SK-N-SH (cell line): ENCODE results near the gene AGBL3. TPM values are rescaled to one million over a fixed set of nuclear protein-coding genes. Genes with fewer than 3 reads are reported as not detected.

Source experiments
- CTCF ChIA-PET: fragments of 300-600, 350-600 bp; formaldehyde crosslinking; extraction: SDS; loops from one replicate; lab custom pipeline; 2021; lab: Yijun Ruan, JAX
- POLR2A ChIA-PET: fragments of 350-600 bp; sonication (Branson Sonifier 250); formaldehyde crosslinking; extraction: SDS; loops from one replicate; lab custom pipeline; 2020; ENCODE audit warnings: antibody characterized with exemption, inconsistent platforms; lab: Yijun Ruan, JAX
- DNase-seq: peaks from one replicate; pipeline ENCODE4 v3.0.0; 2012
- H2AFZ ChIP-seq: fragments of 200-600 bp; sonication (generic); 2 replicates; pipeline ENCODE4 v1.8.1; 2016; ENCODE audit warnings: antibody characterized with exemption, mild to moderate bottlenecking, low read depth
- H3F3A ChIP-seq: fragments of 200-600 bp; sonication (generic); replicated peaks from 2 replicates; pipeline ENCODE3; 2016; ENCODE audit warnings: antibody characterized with exemption, mild to moderate bottlenecking; ENCODE audit not compliant: insufficient read depth
- H3K27ac ChIP-seq, 2 experiments: fragments of 200-500 bp in 1 of 2; fragments of 200-600 bp in 1 of 2; sonication (Bioruptor generic) in 1 of 2; sonication (generic), shearing (Covaris generic) in 1 of 2; 2 replicates each; pipeline versions ENCODE4 v1.5.1 to v1.6.1; 2014 to 2016; ENCODE audit warnings: low read depth in 2 of 2, inconsistent platforms in 1 of 2, low read length in 1 of 2, mild to moderate bottlenecking in 1 of 2, mixed read lengths in 1 of 2
- H3K27me3 ChIP-seq: fragments of 200-600 bp; sonication (generic), shearing (Covaris generic); 2 replicates; pipeline ENCODE4 v1.6.1; 2016; ENCODE audit warnings: mixed run types; ENCODE audit not compliant: insufficient read depth
- H3K36me3 ChIP-seq, 2 experiments: fragments of 200-500 bp in 1 of 2; fragments of 200-600 bp in 1 of 2; sonication (Bioruptor generic) in 1 of 2; sonication (generic) in 1 of 2; replicated peaks in 1 of 2; 2 replicates each; pipeline versions ENCODE3 to v1.5.1; 2014 to 2016; ENCODE audit warnings: low read length in 1 of 2, mild to moderate bottlenecking in 1 of 2; ENCODE audit not compliant: insufficient read depth in 2 of 2, control insufficient read depth in 1 of 2
- H3K4me1 ChIP-seq, 2 experiments: fragments of 200-500 bp in 1 of 2; fragments of 200-600 bp in 1 of 2; sonication (Bioruptor generic) in 1 of 2; sonication (generic), shearing (Covaris generic) in 1 of 2; 2 replicates each; pipeline versions ENCODE4 v1.5.1 to v1.6.1; 2014 to 2016; ENCODE audit warnings: low read depth in 1 of 2, low read length in 1 of 2, mixed run types in 1 of 2; ENCODE audit not compliant: insufficient read depth in 2 of 2, control insufficient read depth in 1 of 2
- H3K4me2 ChIP-seq: fragments of 200-600 bp; sonication (generic), shearing (Covaris generic); 2 replicates; pipeline ENCODE4 v1.6.1; 2017; ENCODE audit warnings: mixed run types
- H3K4me3 ChIP-seq, 2 experiments: fragments of 200-500 bp in 1 of 2; fragments of 200-600 bp in 1 of 2; sonication (Bioruptor generic) in 1 of 2; sonication (generic), shearing (Covaris generic) in 1 of 2; 2 replicates each; pipeline versions ENCODE4 v1.5.1 to v1.8.1; 2014 to 2016; ENCODE audit warnings: low read depth in 2 of 2, inconsistent platforms in 1 of 2, low read length in 1 of 2, mild to moderate bottlenecking in 1 of 2, mixed read lengths in 1 of 2, moderate library complexity in 1 of 2
- H3K79me2 ChIP-seq: fragments of 200-600 bp; sonication (generic); 2 replicates; pipeline ENCODE4 v1.8.1; 2017; ENCODE audit warnings: mild to moderate bottlenecking; ENCODE audit not compliant: insufficient read depth
- H3K9ac ChIP-seq: fragments of 200-600 bp; sonication (generic); 2 replicates; pipeline ENCODE4 v1.6.1; 2017; ENCODE audit warnings: mixed run types
- H3K9me2 ChIP-seq: fragments of 200-600 bp; sonication (generic); 2 replicates; pipeline ENCODE4 v1.6.1; 2017; ENCODE audit warnings: mixed run types
- H3K9me3 ChIP-seq: fragments of 200-600 bp; sonication (generic); 2 replicates; pipeline ENCODE4 v1.6.1; 2017; ENCODE audit warnings: mixed run types, mild to moderate bottlenecking, moderate library complexity
- H4K20me1 ChIP-seq: fragments of 200-600 bp; sonication (generic); 2 replicates; pipeline ENCODE4 v1.6.1; 2017; ENCODE audit warnings: mild to moderate bottlenecking, mixed run types; ENCODE audit not compliant: insufficient read depth
- EP300 ChIP-seq, 2 experiments: IDR thresholded peaks; 2 replicates each; pipeline versions ENCODE4 v1.4.0 to v1.6.1; 2012; ENCODE audit warnings: borderline replicate concordance in 1 of 2, low read depth in 1 of 2, low read length in 1 of 2
- NFIC ChIP-seq: IDR thresholded peaks from 2 replicates; pipeline ENCODE4 v1.4.0; 2012; ENCODE audit warnings: borderline replicate concordance
- RCOR1 ChIP-seq: fragments of 150-350 bp; IDR thresholded peaks from 2 replicates; pipeline ENCODE4 v1.6.1; 2017; ENCODE audit warnings: antibody characterized with exemption, low read length
- TCF12 ChIP-seq: IDR thresholded peaks from 2 replicates; pipeline ENCODE4 v1.4.0; 2012
- TEAD4 ChIP-seq: IDR thresholded peaks from 2 replicates; pipeline ENCODE4 v1.4.0; 2012; ENCODE audit warnings: mild to moderate bottlenecking, borderline replicate concordance; ENCODE audit not compliant: insufficient read depth
- WGBS: methylation state at CpG from one replicate; pipeline ENCODE4 v1.1.6; 2017; ENCODE audit warnings: low lambda C conversion rate; 5-methylcytosine and 5-hydroxymethylcytosine counted together
- polyA plus RNA-seq, 3 experiments: library from polyadenylated mRNA; depleted of rRNA; stranded (reverse); fragments of >200 nt; gene quantifications; 2 replicates each; pipeline ENCODE4 v1.2.3, GENCODE V29; 2012
- TF ChIP-seq, protein P1 (sequence below): fragments of 150-350 bp; IDR thresholded peaks from 2 replicates; pipeline ENCODE4 v1.6.1; 2017; ENCODE audit warnings: antibody characterized with exemption, low read length, low read depth, borderline replicate concordance
- TF ChIP-seq, protein P2 (sequence below): fragments of 150-350 bp; IDR thresholded peaks from 2 replicates; pipeline ENCODE4 v1.6.1; 2016; ENCODE audit warnings: mild to moderate bottlenecking, low read depth, low read length

AGBL3 gene
- polyA plus RNA-seq, 1 of the 3 experiments (the other 2 are of a cell fraction), result 0.35 TPM

DNA sequence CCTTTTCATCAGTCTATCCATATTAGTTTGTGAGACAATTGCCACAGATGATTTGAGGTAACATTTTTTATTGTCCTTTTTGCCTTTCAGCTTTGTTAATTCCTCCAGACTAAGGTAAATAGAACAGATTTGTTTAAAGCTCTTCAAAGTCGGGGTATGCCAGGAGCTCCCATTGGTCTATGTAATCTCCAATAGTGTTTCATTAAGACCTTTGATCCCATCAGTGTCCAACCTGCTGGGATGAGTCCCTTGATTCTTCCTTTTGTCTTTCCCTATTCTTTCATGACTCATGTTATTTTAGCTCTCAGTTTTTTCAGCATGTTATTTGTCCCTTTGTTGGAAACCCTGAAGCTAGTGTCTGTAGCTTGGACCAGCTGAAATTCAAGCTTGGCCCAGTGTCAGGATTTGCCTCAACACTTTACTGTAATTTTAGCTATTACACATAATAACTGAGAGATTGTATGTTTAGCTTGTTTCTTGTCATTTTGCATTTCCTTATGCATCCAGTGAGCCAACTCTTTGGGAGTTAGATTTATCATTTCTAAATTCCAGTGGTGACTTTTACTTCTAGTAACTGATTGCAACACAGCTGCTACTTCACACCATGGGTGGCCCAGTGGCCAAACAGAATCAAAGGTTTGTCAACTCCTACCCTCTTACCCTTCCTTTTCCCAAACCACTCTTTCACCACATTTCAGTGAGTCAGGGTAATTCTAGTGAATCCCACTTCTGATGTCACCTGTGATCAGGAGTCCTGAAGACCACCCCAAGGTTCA is 15.3 kb downstream of the AGBL3 start:
- Histone ChIP-seq H3K27ac (no peak overlapping the region), H3K4me1 (peaks cover 0 to 5% of the 10 kb centered on the region in 2 experiments; a peak in 2 of 4 replicates), H4K20me1 (no peaks in the 10 kb centered on the region), H3K9ac (no peak overlapping the region), H3K9me2 (no peaks in the 10 kb centered on the region; the same call in 1 of the 2 replicates), H3K9me3 (no peaks in the 10 kb centered on the region), H3K36me3 (peaks cover 0 to 8% of the 10 kb centered on the region in 2 experiments), H3K27me3 (no peaks in the 10 kb centered on the region), H2AFZ (no peak overlapping the region), H3K79me2 (no peaks in the 10 kb centered on the region), H3F3A (no peaks in the 10 kb centered on the region), H3K4me3 (no peak overlapping the region), H3K4me2 (no peak overlapping the region)
- TF ChIP-seq RCOR1, result no peak
- TF ChIP-seq EP300 (IDR thresholded peaks at IDR 0.05; ENCODE audit: borderline replicate concordance in 1 of 2, low read depth in 1 of 2, low read length in 1 of 2), result no peak
- TF ChIP-seq, protein P1, sequence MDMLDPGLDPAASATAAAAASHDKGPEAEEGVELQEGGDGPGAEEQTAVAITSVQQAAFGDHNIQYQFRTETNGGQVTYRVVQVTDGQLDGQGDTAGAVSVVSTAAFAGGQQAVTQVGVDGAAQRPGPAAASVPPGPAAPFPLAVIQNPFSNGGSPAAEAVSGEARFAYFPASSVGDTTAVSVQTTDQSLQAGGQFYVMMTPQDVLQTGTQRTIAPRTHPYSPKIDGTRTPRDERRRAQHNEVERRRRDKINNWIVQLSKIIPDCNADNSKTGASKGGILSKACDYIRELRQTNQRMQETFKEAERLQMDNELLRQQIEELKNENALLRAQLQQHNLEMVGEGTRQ, result no peak
- no peak for TF ChIP-seq TCF12
- TF ChIP-seq, protein P2, sequence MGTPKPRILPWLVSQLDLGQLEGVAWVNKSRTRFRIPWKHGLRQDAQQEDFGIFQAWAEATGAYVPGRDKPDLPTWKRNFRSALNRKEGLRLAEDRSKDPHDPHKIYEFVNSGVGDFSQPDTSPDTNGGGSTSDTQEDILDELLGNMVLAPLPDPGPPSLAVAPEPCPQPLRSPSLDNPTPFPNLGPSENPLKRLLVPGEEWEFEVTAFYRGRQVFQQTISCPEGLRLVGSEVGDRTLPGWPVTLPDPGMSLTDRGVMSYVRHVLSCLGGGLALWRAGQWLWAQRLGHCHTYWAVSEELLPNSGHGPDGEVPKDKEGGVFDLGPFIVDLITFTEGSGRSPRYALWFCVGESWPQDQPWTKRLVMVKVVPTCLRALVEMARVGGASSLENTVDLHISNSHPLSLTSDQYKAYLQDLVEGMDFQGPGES, result no peak
- TF ChIP-seq TEAD4, result no peak
- TF ChIP-seq NFIC, result no peak
- ChIA-PET POLR2A (no interaction called here), CTCF (interaction anchor here (0.8 to 1.1 kb wide), 4 partner anchors 9 to 396 kb away, joined by 3 to 5 read pairs (median 4); partner anchors contain the start of gene AGBL3)
- DNase-seq, result no peak
- WGBS, result 72% methylated on average over 1 of the region's 1 CpG

DNA sequence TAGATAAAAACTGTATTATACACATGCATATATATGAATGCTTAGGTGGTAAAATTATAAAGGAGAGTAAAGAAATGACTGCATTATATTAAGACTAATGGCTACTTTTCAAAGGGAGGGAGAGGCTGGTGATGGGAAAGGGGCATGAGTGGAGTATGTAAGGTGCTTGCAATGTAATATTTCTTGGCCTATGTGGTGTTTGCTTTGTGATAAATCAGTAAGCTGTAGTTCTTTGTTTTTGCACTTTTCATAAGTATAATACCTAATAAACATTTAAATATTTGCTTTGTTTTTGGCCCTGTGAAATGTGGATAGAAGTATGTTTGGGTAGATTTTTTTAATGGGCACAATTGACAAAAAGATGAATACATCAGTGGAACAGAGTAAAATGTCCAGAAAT is 25.9 kb downstream of the AGBL3 start:
- H3K27me3 ChIP-seq, result no peaks in the 10 kb centered on the region
- TF ChIP-seq, protein P2, result no peak
- TF ChIP-seq, all 33 proteins: peak for 0
- Histone ChIP-seq H3K9ac (no peak overlapping the region), H3K9me3 (0 out of 2 replicates have a peak, but pooled peaks cover 2% of the 10 kb centered on the region), H3K4me2 (no peak overlapping the region), H4K20me1 (no peaks in the 10 kb centered on the region), H3K4me1 (no peaks in the 10 kb centered on the region), H3K27ac (no peak overlapping the region), H3K4me3 (no peak overlapping the region), H3F3A (no peaks in the 10 kb centered on the region), H3K9me2 (0 out of 2 replicates have a peak, but pooled peaks cover 4% of the 10 kb centered on the region), H3K79me2 (no peaks in the 10 kb centered on the region), H3K36me3 (no peaks in the 10 kb centered on the region), H2AFZ (no peak overlapping the region)
- no peak for DNase-seq
- POLR2A ChIA-PET, result no interaction called here
- CTCF ChIA-PET, result interaction anchor here (1.4 kb wide), 1 partner anchor 11 kb away, joined by 3 read pairs; no protein-coding TSS in a partner anchor
